Glomerular endothelial cell (primary cell): ENCODE measurements around the gene ADGRG4. TPM values are rescaled to one million over a fixed set of nuclear protein-coding genes. Genes with fewer than 3 reads are reported as not detected.
"Not testable (repeated sequence)": the region's sequence is repeated elsewhere in the genome, so short reads cannot be mapped to it uniquely, and the experiment has no call there.

Experiments
- DNase-seq: peaks from one replicate; pipeline ENCODE4 v3.0.0-alpha.2; 2011; ENCODE audit warnings: low read depth, low spot score; ENCODE audit errors: extremely low read depth
- total RNA-seq: library from RNA; depleted of rRNA; stranded (reverse); fragments of >200 nt; gene quantifications from 2 replicates; pipeline ENCODE4 v1.2.3, GENCODE V29; 2015

The ADGRG4 gene
- 0.29 and 0.47 TPM in 2 replicates for total RNA-seq

- DNase-seq = not testable (repeated sequence)
These were observed at the start of gene ADGRG4 for GRCh38 chrX:136300721-136301120. TSS of gene ADGRG4 (plus strand) at chrX:136300963. CDS start at chrX:136308778, 7,815 bp downstream.

GRCh38 chrX:136251041-136251991, 49.4 kb upstream of the ADGRG4 start, which contains the start of gene MAP7D3:
TSS of gene MAP7D3 (minus strand) at chrX:136251400. CDS start at chrX:136251358, 42 bp downstream.
- no peak for DNase-seq

DNA sequence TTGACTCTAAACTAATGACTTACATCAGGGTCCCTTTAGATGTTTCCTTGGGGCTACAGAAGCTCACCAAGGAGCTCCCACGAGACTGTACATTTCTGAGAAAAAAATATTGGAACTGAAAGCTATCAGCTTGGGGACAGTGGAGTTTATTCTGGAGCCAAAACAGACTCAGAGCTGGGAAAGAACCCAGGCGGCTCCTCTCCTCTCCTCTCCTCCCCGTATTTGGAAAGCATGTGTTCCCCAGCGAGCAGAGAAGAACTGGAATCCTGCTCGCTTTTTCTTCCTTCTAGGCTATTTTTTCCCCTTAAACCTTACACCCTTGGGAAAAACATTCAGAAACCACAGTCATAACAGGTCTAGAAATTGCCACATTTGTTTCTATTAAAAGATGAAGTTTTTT, 45.2 kb upstream of the ADGRG4 start:
- DNase-seq = no peak

- DNase-seq = no peak
These were observed 44.7 kb upstream of the ADGRG4 start for GRCh38 chrX:136256026-136256425.

DNA sequence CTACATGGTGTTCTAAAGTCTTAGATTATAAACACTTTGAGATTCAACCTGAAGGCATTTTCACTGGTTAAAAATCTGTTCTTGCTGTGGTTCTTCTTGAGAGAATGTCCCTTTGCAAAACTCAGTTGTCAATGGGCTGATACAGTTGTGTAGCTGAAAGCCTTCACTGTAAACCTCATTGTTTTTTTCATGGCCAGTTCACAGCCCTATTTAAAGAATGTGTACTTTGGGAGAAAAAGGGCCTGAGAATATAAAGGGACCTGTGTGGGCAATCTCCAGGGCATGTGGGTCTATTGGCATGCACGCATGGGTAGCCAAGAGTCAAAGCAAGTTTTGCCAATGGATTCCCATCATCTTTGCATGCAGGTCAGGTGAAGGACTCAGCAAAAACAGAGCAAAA, 41.8 kb upstream of the ADGRG4 start:
- DNase-seq = no peak

DNA sequence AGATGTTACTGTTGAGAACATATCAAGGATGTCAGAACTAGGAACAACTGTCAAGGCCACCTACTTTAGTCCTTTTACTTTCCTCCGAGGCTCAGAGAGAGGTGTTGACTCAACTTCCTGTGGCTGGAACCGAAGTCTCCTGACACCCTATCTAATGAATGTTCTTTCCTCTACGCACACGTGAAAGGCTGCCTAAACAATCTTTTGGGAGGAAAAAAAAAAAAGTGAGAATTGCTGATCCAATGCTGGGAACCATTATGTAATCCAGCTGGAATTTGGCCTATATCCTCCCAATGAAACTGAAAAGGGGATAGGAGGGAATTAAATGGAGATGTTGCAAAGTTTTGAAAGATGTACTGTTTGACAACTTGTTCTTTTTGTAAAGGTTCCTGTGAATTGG, 41.2 kb upstream of the ADGRG4 start:
- DNase-seq = peak; percentile 55

GRCh38 chrX:136260776-136261175, 40.0 kb upstream of the ADGRG4 start:
- DNase-seq = no peak

- no peak for DNase-seq
These were observed 39.4 kb upstream of the ADGRG4 start for GRCh38 chrX:136261321-136261720.

DNA sequence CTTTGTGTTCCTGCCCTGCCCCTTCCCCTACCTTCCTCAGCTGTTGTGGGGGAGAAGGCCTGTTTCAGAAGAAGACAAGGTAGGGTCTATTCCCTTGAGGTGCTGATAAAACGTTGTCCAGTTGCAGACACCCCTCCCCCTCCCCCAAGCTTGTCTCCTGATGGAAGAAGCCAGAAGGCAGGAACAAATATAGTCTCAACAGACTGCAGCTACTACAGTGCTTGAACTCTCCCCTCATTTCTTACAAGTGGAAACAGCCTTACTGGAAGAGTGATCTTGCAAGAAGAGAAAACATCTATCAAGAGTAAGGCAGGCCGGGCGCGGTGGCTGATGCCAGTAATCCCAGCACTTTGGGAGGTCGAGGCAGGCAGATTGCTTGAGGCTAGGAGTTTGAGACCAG, 38.5 kb upstream of the ADGRG4 start:
- DNase-seq = no peak

GRCh38 chrX:136262812-136263315, 37.9 kb upstream of the ADGRG4 start:
- DNase-seq = no peak

- no peak for DNase-seq
These were observed 33.9 kb upstream of the ADGRG4 start for GRCh38 chrX:136266828-136267227.

DNA sequence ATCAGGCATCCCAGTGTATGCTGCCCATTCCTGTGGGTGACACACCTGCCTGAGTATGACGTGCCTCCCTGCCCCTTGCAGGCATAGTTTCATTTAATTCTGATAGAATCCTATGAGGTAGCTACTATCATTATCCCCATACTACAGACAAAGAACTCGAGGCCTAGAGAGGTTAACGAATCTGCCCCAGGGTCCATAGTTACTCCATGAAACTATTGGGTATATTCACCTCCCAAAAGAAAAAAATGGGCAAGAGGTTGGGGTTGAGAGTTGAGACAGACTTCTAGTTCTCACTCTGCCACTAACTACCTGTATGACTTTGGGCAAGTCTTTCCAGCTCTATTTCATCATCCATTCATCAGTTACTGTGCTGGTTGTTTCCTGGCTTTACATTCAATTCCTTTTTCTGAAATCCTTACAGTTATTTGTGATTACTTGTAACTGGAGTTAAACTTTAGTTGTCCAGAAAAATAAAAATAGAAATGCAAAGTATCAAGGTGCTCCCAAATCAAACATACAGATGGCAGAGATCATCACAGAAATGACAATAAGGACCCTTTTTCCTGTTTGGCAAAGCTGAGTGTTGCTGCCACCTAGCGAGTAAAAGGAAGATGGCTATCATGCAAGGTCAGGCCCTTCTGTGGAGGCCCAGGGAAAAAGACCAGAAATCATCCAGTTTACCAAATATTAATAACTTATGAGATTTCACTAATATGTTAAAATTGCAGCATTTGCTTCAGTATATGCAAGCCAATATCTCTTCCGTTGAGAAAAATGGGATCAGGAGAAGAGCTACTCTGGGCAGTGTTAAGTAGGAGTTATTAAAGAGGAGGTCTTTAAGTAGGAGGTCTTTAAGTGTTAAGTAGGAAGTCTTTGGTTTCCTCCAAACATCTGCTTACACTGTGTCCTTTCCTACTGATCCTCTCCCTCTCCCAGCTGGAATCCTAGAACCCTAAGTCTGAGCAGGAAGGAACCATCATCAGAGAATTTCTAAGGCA, 32.4 kb upstream of the ADGRG4 start:
- DNase-seq = no peak

- DNase-seq = no peak
These were observed 30.8 kb upstream of the ADGRG4 start for GRCh38 chrX:136269921-136270320.

- DNase-seq = no peak
These were observed 29.5 kb upstream of the ADGRG4 start for GRCh38 chrX:136271300-136271699.

- no peak for DNase-seq
These were observed 28.4 kb upstream of the ADGRG4 start for GRCh38 chrX:136272325-136272724.

GRCh38 chrX:136273986-136274385, 26.8 kb upstream of the ADGRG4 start:
- DNase-seq = no peak

GRCh38 chrX:136275553-136275952, 25.2 kb upstream of the ADGRG4 start:
- DNase-seq = no peak

- DNase-seq = not testable (repeated sequence)
These were observed 14.4 kb upstream of the ADGRG4 start for GRCh38 chrX:136286375-136286774.

GRCh38 chrX:136291824-136292223, 8.9 kb upstream of the ADGRG4 start:
- no peak for DNase-seq

DNA sequence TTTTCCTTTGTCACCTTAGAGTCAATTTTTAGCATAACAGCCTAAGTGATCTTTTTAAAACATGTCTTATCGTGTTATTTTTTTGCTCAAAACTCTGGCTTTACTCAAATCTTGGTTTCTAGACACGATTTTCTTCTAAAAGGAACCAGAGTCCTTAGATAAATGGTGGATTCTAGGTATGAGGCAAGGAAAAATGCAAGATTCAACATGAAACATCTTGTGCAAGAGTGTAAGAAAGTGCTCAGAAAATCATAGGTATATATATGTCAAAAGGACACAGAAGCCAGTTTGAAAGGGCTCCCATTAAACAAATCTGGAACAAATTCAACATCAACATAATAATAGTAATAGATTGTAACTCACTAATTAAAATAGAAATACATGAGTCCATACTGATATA, 8.1 kb upstream of the ADGRG4 start:
- no peak for DNase-seq

- no peak for DNase-seq
These were observed 5.4 kb upstream of the ADGRG4 start for GRCh38 chrX:136295380-136295779.
